ENCODE results near the gene SPINT1.

Gene SPINT1

DNA sequence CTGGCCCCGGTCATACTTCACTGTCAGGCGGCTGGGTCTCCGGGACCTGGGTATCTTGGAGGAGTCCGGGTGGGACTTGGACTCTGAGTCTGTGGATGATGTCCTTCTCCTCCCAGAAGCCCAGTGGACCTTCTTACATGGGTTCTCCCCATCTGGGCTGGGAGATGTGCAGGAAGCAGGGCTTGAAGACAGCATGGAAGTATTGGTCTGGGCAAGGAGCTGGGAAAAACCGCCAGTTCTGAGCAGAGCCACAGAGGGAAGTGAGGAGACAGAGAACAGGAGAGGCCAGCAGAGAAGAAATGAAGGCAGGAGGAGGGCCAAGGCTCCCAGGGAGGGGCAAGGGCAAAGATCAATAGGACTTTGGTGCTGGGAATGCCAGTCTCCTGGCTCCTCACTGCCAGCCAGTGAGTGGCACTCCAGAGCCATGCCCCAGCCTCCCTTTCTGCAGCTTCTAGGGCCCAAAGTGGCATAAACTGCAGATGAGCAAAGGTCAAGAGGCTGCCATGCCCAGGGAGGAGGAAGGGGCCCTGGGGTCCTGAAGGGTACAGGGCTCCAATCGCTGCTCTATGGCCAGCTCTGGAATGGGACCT is 15.3 kb upstream of the SPINT1 start, which contains the start of gene PPP1R14D:
PPP1R14D (minus strand) TSS at position 262 of the 590 bp plus-strand sequence; CDS start at position 195, 67 bp downstream.
- no peak for DNase-seq (ENCODE audit: low read depth in 2 of 2, low spot score in 1 of 2)

DNA sequence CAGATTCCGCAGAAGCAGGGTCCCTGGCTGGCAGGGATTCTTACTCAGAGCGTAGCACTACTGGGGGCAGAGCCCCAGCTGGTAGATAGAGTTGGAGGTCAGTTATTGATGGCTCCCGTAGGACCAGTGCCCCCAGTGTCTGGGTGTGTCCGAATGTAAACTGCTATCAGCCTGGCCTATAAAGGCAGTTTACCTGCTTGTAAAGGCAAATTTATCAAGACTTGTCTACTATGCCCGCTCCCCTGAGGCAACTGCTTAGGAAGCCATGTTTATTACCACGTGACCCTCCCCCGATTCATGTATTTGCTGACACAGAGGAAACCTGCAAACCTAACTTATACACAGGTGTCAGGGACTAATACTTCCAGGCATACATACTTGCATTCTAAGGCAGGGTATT is 14.7 kb upstream of the SPINT1 start:
- DNase-seq (ENCODE audit: low read depth in 2 of 2, low spot score in 1 of 2): no peak

- no peak for DNase-seq (ENCODE audit: low read depth in 2 of 2, low spot score in 1 of 2)
These were observed 13.0 kb upstream of the SPINT1 start for GRCh38 chr15:40830884-40831283.

GRCh38 chr15:40831861-40832260 is 12.0 kb upstream of the SPINT1 start:
- DNase-seq (ENCODE audit: low read depth in 2 of 2, low spot score in 1 of 2): no peak

- DNase-seq (ENCODE audit: low read depth in 2 of 2, low spot score in 1 of 2): no peak
These were observed 10.9 kb upstream of the SPINT1 start for GRCh38 chr15:40832903-40833302.

- no peak for DNase-seq (ENCODE audit: low read depth in 2 of 2, low spot score in 1 of 2)
These were observed 7.8 kb upstream of the SPINT1 start for GRCh38 chr15:40836020-40836419.

- DNase-seq (ENCODE audit: low read depth in 2 of 2, low spot score in 1 of 2): no peak
These were observed 5.1 kb upstream of the SPINT1 start for GRCh38 chr15:40838756-40839155.

DNA sequence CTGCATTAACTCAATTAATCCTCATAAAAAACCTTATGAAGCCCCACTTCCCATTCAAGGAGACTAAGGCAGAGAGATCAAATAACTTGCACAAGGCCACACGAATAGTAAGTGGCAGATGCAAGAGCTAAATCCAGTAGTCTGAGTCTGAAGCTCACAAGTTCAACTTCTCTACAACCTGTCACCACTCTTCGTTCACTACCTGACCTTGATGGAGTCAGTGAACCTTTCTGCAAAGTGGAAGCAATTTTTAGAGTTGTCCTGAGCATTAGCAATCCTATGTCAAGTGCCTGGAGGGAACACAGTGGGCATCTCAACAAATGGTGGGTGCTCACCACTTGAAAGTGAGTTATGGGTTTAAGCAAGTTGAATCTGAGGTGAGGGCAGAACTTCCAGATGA is 2.1 kb upstream of the SPINT1 start:
- no peak for DNase-seq (ENCODE audit: low read depth in 2 of 2, low spot score in 1 of 2)

DNA sequence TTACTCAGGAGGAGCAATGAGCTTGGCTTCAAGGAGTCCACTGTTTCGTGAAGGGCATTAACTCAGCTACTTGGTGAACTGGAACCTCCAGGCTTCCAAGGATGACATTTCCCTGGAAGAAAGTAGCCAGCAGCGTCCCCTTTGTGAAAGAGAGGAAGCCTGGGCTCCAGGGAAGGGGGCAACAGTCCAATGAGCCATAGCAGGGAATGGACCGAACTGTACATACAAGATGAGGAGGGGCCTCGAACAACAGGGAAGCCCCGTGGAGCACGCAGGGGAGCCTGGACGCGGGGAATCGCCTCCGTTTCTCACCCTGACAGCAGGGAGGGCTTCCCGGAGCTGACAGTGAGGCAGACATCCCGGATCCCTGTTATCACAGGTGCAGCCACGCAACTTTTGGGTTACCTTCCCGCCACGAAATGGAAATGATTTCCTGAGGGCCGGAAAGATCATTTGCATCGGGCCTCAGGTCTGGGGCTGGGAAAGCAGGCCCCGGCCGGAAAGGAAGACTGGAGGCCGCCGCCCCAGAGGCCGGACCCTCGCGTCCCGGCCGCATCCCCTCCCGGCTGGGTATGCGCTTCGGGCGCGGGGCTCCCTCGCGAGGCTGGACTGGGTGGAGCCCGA is 475 bp upstream of the SPINT1 start:
- DNase-seq (ENCODE audit: low read depth in 2 of 2, low spot score in 1 of 2): no peak

DNA sequence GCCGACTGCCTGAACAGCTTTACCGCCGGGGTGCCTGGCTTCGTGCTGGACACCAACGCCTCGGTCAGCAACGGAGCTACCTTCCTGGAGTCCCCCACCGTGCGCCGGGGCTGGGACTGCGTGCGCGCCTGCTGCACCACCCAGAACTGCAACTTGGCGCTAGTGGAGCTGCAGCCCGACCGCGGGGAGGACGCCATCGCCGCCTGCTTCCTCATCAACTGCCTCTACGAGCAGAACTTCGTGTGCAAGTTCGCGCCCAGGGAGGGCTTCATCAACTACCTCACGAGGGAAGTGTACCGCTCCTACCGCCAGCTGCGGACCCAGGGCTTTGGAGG is 815 bp downstream of the SPINT1 start:
- DNase-seq (ENCODE audit: low read depth in 2 of 2, low spot score in 1 of 2): no peak

DNA sequence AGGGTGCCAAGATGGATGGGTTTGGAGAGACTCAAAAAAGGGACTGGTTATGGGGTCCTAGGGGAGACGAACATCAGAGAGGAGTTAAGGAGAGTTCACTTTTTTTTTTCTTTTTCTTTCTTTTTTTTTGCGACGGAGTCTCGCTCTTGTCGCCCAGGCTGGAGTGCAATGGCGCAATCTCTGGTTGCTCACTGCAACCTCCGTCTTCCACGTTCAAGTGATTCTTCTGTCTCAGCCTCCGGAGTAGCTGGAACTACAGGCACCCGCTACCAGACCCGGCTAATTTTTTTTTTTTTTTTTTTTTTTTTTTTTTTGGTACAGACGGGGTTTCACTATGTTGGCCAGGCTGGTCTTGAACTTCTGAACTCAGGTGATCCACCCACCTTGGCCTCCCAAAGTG is 1.2 kb downstream of the SPINT1 start:
- DNase-seq (ENCODE audit: low read depth in 2 of 2, low spot score in 1 of 2): no peak

- no peak for DNase-seq (ENCODE audit: low read depth in 2 of 2, low spot score in 1 of 2)
These were observed 1.9 kb downstream of the SPINT1 start for GRCh38 chr15:40845511-40846284.

GRCh38 chr15:40846841-40847222 is 3.0 kb downstream of the SPINT1 start:
- DNase-seq (ENCODE audit: low read depth in 2 of 2, low spot score in 1 of 2): no peak

DNA sequence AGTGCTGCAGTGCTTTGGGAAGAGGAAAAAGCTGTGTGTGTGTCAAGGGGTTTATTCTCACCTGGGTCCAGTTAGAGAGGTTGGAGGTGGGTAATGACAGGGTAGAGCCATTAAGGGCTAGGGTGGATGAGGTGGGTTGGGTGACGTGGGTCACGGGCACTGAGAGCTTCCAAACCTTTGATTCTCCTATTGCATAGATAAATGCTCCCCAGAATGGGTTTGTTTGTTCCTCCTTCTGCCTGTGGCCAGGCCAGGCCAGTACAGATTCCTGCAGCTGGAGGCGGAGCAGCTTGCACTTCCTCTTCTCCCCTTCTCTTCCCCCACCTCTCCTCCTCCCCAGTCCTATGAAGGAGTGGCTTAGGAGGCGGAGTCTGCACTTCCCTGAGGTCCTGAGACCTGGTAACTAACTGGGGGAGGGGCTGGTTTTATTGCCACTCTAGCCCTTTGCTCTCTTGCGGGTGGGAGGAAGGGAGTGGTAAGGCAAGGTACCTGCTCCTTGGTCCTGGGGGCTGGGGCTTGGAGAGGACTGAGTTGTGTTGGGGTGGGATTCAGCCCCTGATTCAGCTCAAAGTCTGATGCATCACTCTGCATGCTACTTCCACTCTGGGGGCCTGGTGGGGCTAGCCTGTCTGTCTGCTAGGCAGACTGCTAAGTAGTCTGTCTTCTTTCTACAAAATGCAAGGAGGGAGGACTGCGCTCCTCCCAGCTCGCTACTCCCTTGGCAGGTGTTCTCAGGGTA is 3.5 kb downstream of the SPINT1 start:
- no peak for DNase-seq (ENCODE audit: low read depth in 2 of 2, low spot score in 1 of 2)

GRCh38 chr15:40850576-40851112 is 6.8 kb downstream of the SPINT1 start:
- no peak for DNase-seq (ENCODE audit: low read depth in 2 of 2, low spot score in 1 of 2)

DNA sequence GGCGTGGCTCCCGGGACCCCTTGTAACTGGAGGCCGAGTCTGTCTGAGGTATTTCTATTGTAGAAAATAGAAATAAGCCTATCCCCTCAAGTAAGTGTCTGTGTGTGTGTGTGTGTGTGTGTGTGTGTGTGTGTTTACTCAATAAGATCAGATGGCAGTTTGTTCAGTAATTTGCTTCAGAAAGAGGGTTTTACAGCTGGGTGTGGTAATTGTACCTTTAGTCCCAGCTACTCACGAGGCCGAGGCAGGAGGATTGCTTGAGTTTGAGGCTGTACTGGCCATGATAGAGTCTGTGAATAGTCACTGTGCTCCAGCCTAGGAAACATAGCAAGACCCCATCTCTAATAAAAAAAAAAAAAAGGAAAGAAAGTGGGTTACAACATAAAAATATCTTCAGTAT is 8.7 kb downstream of the SPINT1 start:
- no peak for DNase-seq (ENCODE audit: low read depth in 2 of 2, low spot score in 1 of 2)

DNA sequence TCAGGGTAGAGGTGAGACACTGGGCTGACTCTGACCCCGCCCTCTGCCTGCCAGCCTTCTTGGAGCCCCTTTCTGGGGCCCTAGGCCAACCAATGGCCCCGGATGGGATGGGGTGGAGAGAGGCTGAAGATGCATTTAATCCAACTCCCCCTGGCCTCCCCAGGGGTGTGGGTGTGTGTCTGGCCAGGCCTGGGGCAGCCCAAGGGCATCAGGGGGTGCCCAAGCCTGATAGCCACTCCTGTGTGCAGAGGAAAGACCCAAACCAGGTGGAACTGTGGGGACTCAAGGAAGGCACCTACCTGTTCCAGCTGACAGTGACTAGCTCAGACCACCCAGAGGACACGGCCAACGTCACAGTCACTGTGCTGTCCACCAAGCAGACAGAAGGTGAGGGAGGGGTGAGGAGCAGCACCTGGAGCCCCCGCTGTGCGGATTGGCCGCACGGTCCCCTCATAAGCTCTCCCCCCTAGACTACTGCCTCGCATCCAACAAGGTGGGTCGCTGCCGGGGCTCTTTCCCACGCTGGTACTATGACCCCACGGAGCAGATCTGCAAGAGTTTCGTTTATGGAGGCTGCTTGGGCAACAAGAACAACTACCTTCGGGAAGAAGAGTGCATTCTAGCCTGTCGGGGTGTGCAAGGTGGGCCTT is 9.5 kb downstream of the SPINT1 start:
- DNase-seq (ENCODE audit: low read depth in 2 of 2, low spot score in 1 of 2): no peak

- no peak for DNase-seq (ENCODE audit: low read depth in 2 of 2, low spot score in 1 of 2)
These were observed 10.3 kb downstream of the SPINT1 start for GRCh38 chr15:40854161-40854560.

GRCh38 chr15:40855706-40856234 is 11.9 kb downstream of the SPINT1 start:
- no peak for DNase-seq (ENCODE audit: low read depth in 2 of 2, low spot score in 1 of 2)

GRCh38 chr15:40856746-40857145 is 12.9 kb downstream of the SPINT1 start:
- no peak for DNase-seq (ENCODE audit: low read depth in 2 of 2, low spot score in 1 of 2)
